ENCODE results near the gene F8.

F8 gene

DNA sequence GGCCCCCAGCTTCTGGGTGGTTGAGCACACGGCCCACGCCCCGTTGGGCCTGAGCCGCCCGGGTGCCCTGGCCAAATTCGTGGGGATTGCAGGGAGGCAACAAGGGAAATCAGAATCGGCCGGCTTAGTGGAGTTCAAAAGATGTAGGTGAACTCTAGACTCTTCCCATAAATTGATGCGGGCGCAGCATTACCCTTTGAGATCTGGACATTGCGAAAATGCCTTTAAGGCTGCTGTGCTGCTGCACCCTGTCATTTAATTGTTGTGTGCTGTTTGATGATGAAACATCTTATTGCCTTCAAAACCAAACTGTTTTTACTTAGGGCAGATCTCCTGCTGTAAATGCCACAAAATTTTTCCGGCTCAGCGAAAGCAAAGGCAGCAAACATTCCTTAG lies 216.8 kb downstream of the F8 start:
- DNase-seq = no peak
- H3K4me3 ChIP-seq (ENCODE audit: low read depth, low read length) = peak overlapping the region; percentile 73
- no peaks in the 10 kb centered on the region for H3K9me3 ChIP-seq
- TF ChIP-seq, protein P1, sequence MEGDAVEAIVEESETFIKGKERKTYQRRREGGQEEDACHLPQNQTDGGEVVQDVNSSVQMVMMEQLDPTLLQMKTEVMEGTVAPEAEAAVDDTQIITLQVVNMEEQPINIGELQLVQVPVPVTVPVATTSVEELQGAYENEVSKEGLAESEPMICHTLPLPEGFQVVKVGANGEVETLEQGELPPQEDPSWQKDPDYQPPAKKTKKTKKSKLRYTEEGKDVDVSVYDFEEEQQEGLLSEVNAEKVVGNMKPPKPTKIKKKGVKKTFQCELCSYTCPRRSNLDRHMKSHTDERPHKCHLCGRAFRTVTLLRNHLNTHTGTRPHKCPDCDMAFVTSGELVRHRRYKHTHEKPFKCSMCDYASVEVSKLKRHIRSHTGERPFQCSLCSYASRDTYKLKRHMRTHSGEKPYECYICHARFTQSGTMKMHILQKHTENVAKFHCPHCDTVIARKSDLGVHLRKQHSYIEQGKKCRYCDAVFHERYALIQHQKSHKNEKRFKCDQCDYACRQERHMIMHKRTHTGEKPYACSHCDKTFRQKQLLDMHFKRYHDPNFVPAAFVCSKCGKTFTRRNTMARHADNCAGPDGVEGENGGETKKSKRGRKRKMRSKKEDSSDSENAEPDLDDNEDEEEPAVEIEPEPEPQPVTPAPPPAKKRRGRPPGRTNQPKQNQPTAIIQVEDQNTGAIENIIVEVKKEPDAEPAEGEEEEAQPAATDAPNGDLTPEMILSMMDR (IDR thresholded peaks at IDR 0.05; ENCODE audit: low read depth, low read length) = no peak
- no peaks in the 10 kb centered on the region; the same call in 1 of the 2 replicates for H3K4me1 ChIP-seq
- no peaks in the 10 kb centered on the region for H3K36me3 ChIP-seq
- no peaks in the 10 kb centered on the region for H3K27me3 ChIP-seq

DNA sequence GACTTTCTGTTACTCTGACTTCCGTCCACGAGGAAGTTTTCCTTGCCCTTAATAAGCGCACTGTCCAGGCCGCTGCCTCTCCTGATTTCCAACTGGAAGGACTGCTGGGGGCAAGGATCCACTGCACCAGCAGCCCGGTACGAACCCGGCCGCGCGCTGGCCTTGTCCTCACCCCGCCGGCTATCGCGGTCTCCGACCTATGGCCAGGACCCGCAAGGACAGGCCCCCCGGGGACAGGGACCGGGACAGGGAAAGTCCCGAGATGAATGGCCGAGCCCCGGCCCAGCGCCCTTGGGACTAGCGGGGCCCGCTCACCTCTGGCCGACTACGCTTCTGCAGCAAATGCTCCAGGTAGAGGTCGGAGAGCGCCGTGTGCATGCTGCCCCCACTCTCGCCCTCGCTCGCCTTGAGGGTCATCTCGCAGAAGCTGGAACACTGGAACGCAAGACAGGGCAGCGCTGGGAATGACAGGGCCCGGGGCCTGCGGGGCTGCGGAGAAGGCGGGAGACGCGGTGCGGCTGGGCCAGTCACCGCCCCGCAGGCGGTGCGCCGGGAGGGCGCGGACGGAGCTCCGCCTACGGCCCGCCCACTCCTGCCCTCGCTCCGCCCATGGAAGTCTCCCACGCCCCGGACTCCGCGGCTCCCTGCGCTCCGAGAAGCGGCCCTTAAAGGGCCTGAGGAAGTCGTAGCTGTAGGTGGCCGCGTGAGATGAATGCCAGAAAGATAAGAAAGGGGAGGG lies 217.4 kb downstream of the F8 start, which contains the start of gene MPP1:
Gene MPP1, minus strand, starts transcription at position 529 of the 739 bp plus-strand sequence. Its CDS starts 112 bp downstream, at position 417.
- Histone ChIP-seq H3K4me1 (peaks cover 4% of the 10 kb centered on the region), H3K36me3 (no peaks in the 10 kb centered on the region), H3K4me3 (ENCODE audit: low read depth, low read length) (peak within 1 kb of the TSS; percentile 73), H3K27me3 (no peaks in the 10 kb centered on the region), H3K9me3 (no peaks in the 10 kb centered on the region)
- TF ChIP-seq, protein P1 (IDR thresholded peaks at IDR 0.05; ENCODE audit: low read depth, low read length) = no peak
- peak; percentile 80 for DNase-seq

DNA sequence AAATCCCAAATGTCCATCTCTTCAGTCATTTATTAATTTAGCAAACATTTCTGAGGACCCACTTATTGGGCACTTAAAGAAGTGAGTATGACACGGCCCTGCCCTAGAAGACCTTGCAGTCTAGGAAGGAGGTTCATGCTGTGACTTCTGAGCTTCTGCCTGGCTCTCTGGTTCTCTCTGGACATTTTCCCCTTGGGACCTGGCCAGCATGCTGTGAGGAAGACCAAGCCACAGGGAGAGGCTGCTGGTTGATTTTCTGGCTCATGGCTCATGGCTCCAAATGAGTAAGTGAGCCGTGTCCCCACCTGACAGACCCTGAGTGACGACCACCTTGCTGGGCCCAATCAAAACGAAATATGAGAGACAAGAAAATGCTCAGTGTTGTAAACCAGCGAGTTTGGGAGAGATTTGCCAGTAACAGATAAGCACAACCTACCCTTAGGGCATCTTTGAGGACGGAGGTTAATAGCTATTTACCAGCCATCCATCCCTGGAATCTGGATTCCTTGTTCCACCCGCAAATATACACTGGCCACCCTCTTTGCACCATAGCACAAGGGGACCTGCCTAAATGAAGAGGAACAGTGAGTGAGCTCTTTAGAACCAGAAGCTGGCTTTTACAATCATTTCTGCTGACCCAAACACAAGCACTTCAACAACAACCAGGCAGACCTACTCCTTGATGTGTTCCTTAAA lies 218.1 kb downstream of the F8 start:
- DNase-seq = peak; percentile 25
- Histone ChIP-seq H3K27me3 (no peaks in the 10 kb centered on the region), H3K9me3 (no peaks in the 10 kb centered on the region), H3K36me3 (no peaks in the 10 kb centered on the region), H3K4me1 (peaks cover 7% of the 10 kb centered on the region), H3K4me3 (ENCODE audit: low read depth, low read length) (peak overlapping the region; percentile 73)
- TF ChIP-seq, protein P1 (IDR thresholded peaks at IDR 0.05; ENCODE audit: low read depth, low read length) = no peak

DNA sequence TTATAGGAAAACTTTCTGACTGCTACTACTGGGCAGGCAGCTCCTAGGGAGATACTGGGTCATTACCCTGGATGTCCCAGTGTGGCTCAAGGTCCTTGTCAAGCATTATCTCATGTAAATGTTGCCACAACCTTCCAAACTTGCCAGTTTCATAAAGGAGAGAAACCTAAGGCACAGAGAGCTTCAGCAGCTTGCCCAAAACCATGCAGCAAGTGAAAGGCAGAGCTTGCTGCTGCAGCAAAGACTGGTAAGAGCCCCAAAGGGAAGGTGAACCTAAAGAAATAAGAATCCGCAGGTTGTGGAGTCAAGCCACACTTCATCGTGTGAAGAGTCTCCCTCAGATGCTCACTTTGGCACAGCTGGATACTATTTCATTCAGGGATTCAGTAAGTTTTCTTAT lies 219.6 kb downstream of the F8 start:
- TF ChIP-seq, protein P1 (IDR thresholded peaks at IDR 0.05; ENCODE audit: low read depth, low read length) = no peak
- no peaks in the 10 kb centered on the region for H3K27me3 ChIP-seq
- no peak for DNase-seq
- H3K4me1 ChIP-seq = peaks cover 13% of the 10 kb centered on the region
- no peak overlapping the region for H3K4me3 ChIP-seq (ENCODE audit: low read depth, low read length)
- no peaks in the 10 kb centered on the region for H3K9me3 ChIP-seq
- H3K36me3 ChIP-seq = no peaks in the 10 kb centered on the region

DNA sequence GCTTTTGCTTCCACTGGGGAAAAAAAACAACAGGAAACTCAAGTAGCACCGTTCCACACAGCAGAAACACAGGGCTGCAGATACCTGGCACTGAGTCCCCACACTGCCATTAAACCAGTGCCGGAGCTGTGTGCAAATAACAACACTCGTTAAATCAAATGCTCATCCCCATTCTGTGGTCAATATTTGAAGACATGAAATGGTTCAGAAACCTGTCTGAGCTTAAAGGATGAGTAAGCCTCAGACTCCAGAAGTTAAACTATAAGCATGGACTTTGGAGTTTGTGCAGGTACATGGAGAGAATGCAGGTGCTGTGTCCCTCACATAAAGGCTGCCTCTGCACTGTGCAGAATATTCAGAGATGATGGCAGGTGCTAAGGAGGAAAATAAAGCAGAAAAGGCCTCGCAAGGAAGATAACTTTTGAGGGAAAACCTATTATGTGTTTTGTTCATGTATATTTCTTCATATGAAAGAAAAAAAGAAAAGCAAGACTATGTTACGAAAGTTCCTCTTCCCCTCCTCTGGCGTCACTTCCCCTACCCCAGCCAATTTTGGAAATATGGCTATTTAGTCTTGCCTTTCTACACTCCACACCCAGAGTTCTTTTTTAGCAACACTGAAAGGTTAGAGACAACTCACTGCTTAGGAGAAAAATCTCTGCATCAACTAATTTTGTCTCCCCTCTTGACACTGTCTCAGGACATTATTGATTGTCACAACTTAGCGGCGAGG lies 221.9 kb downstream of the F8 start:
- no peak overlapping the region for H3K4me3 ChIP-seq (ENCODE audit: low read depth, low read length)
- H3K9me3 ChIP-seq = no peaks in the 10 kb centered on the region
- no peaks in the 10 kb centered on the region for H3K36me3 ChIP-seq
- DNase-seq = no peak
- TF ChIP-seq, protein P1 (IDR thresholded peaks at IDR 0.05; ENCODE audit: low read depth, low read length) = no peak
- peaks cover 13% of the 10 kb centered on the region for H3K4me1 ChIP-seq
- H3K27me3 ChIP-seq = no peaks in the 10 kb centered on the region

Data from BE2C (cell line).